HEK293 (cell line): ENCODE measurements around the gene RHD.
"Not testable (repeated sequence)": the region's sequence is repeated elsewhere in the genome, so short reads cannot be mapped to it uniquely, and the experiment has no call there.

Source experiments
- CTCF ChIA-PET: fragments of 350-600 bp; formaldehyde crosslinking; extraction: SDS; loops from one replicate; lab custom pipeline; 2021; ENCODE audit warnings: antibody characterized with exemption; lab: Yijun Ruan, JAX
- POLR2A ChIA-PET: fragments of 300-600 bp; formaldehyde crosslinking; extraction: SDS; loops from one replicate; lab custom pipeline; 2020; ENCODE audit warnings: antibody characterized with exemption, inconsistent platforms; lab: Yijun Ruan, JAX
- H3K27ac ChIP-seq: fragments of 200-500 bp; sonication (Bioruptor generic); 2 replicates; pipeline ENCODE4 v1.5.1; 2014; ENCODE audit warnings: low read depth, low read length, control low read depth, inconsistent platforms; ENCODE audit errors: extremely low read depth
- H3K36me3 ChIP-seq, 2 experiments: fragments of 200-500 bp in 1 of 2; sonication (Bioruptor generic) in 1 of 2; 1 replicate in 1 of 2; 2 replicates in 1 of 2; pipeline ENCODE4 v1.5.1; 2014 to 2017; ENCODE audit warnings: inconsistent platforms in 2 of 2, low read length in 2 of 2; ENCODE audit not compliant: control insufficient read depth in 2 of 2, insufficient read depth in 1 of 2
- H3K4me1 ChIP-seq: fragments of 200-500 bp; sonication (Bioruptor generic); 2 replicates; pipeline ENCODE4 v1.5.1; 2014; ENCODE audit warnings: mild to moderate bottlenecking, low read length, inconsistent platforms; ENCODE audit not compliant: control insufficient read depth, insufficient read depth
- H3K4me3 ChIP-seq: 2 replicates; pipeline ENCODE4 v1.5.1; 2011; ENCODE audit warnings: low read depth, mild to moderate bottlenecking, control low read depth, low read length, moderate library complexity
- H3K9me3 ChIP-seq: fragments of 200-500 bp; sonication (Bioruptor generic); 2 replicates; pipeline ENCODE4 v1.5.1; 2014; ENCODE audit warnings: low read depth, low read length, inconsistent platforms; ENCODE audit not compliant: control insufficient read depth, insufficient read depth
- GLIS1 ChIP-seq: fragments of 450-650 bp; formaldehyde crosslinking; IDR thresholded peaks from 2 replicates; pipeline ENCODE4 v1.5.1; 2016; ENCODE audit warnings: missing biosample characterization, missing genetic modification characterization
- GLIS2 ChIP-seq: fragments of 450-650 bp; formaldehyde crosslinking; IDR thresholded peaks from 2 replicates; pipeline ENCODE4 v1.5.1; 2016; ENCODE audit warnings: missing biosample characterization, missing genetic modification characterization
- OSR2 ChIP-seq: fragments of 450-650 bp; formaldehyde crosslinking; IDR thresholded peaks from 2 replicates; pipeline ENCODE4 v1.5.1; 2016; ENCODE audit warnings: missing biosample characterization, missing genetic modification characterization
- OVOL3 ChIP-seq: fragments of 450-650 bp; formaldehyde crosslinking; IDR thresholded peaks from 2 replicates; pipeline ENCODE4 v1.5.1; 2016; ENCODE audit warnings: missing biosample characterization, missing genetic modification characterization
- SP2 ChIP-seq: fragments of 450-650 bp; formaldehyde crosslinking; IDR thresholded peaks from 2 replicates; pipeline ENCODE4 v1.5.1; 2016; ENCODE audit warnings: missing biosample characterization, missing genetic modification characterization
- ZBTB17 ChIP-seq: fragments of 450-650 bp; formaldehyde crosslinking; IDR thresholded peaks from 2 replicates; pipeline ENCODE4 v1.5.1; 2016; ENCODE audit warnings: missing biosample characterization, missing genetic modification characterization
- ZBTB20 ChIP-seq: fragments of 450-650 bp; formaldehyde crosslinking; IDR thresholded peaks from 2 replicates; pipeline ENCODE4 v1.5.1; 2016; ENCODE audit warnings: missing biosample characterization, missing genetic modification characterization
- ZBTB8A ChIP-seq: fragments of 450-650 bp; formaldehyde crosslinking; IDR thresholded peaks from 2 replicates; pipeline ENCODE4 v1.5.1; 2016; ENCODE audit warnings: missing biosample characterization, missing genetic modification characterization
- ZEB2 ChIP-seq: fragments of 450-650 bp; formaldehyde crosslinking; IDR thresholded peaks from 2 replicates; pipeline ENCODE4 v1.5.1; 2016; ENCODE audit warnings: missing biosample characterization, missing genetic modification characterization
- ZNF335 ChIP-seq: fragments of 450-650 bp; formaldehyde crosslinking; conservative IDR thresholded peaks from 2 replicates; pipeline ENCODE4 v1.5.1; 2016; ENCODE audit warnings: missing biosample characterization, missing genetic modification characterization
- ZNF341 ChIP-seq: fragments of 450-650 bp; formaldehyde crosslinking; IDR thresholded peaks from 2 replicates; pipeline ENCODE4; 2016; ENCODE audit warnings: low read depth, missing biosample characterization, missing genetic modification characterization
- ZNF366 ChIP-seq: fragments of 450-650 bp; formaldehyde crosslinking; conservative IDR thresholded peaks from 2 replicates; pipeline ENCODE4 v1.5.1; 2016; ENCODE audit warnings: missing biosample characterization, missing genetic modification characterization
- ZNF600 ChIP-seq: fragments of 450-650 bp; formaldehyde crosslinking; IDR thresholded peaks from 2 replicates; pipeline ENCODE4 v1.5.1; 2016; ENCODE audit warnings: missing biosample characterization, missing genetic modification characterization
- ZXDB ChIP-seq: fragments of 450-650 bp; formaldehyde crosslinking; IDR thresholded peaks from 2 replicates; pipeline ENCODE4 v1.5.1; 2016; ENCODE audit warnings: missing biosample characterization, missing genetic modification characterization
- TF ChIP-seq, protein P1 (sequence below): fragments of 450-650 bp; formaldehyde crosslinking; IDR thresholded peaks from 2 replicates; pipeline ENCODE4 v1.5.1; 2016; ENCODE audit warnings: missing biosample characterization, missing genetic modification characterization
- TF ChIP-seq, protein P2 (sequence below): fragments of 450-650 bp; formaldehyde crosslinking; IDR thresholded peaks from 2 replicates; pipeline ENCODE4 v1.5.1; 2016; ENCODE audit warnings: missing biosample characterization, missing genetic modification characterization
- TF ChIP-seq, protein P3 (sequence below): fragments of 450-650 bp; formaldehyde crosslinking; IDR thresholded peaks from 2 replicates; pipeline ENCODE4 v1.5.1; 2016; ENCODE audit warnings: missing biosample characterization, missing genetic modification characterization
- TF ChIP-seq, protein P4 (sequence below): fragments of 450-650 bp; formaldehyde crosslinking; optimal IDR thresholded peaks from 2 replicates; pipeline ENCODE3; 2016; ENCODE audit warnings: missing biosample characterization, mild to moderate bottlenecking, missing genetic modification characterization

Gene RHD

DNA sequence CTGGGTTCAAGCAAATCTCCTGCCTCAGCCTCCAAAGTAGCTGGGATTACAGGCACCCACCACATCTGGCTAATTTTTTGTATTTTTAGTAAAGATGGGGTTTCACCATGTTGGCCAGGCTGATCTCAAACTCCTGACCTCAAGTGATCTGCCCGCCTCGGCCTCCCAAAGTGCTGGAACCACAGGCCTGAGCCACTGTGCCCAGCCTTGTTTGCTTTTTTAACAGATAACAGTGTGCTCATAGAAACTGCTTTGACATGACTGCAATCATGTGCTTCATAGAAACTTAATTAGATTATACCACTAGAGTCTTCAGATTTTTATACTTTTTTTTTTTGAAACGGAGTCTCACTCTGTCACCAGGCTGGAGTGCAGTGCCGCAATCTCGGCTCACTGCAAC, 57.0 kb downstream of the RHD start:
- POLR2A ChIA-PET, H3K4me3 ChIP-seq, H3K9me3 ChIP-seq, H3K27ac ChIP-seq, CTCF ChIA-PET, H3K4me1 ChIP-seq, H3K36me3 ChIP-seq: not testable (repeated sequence)

DNA sequence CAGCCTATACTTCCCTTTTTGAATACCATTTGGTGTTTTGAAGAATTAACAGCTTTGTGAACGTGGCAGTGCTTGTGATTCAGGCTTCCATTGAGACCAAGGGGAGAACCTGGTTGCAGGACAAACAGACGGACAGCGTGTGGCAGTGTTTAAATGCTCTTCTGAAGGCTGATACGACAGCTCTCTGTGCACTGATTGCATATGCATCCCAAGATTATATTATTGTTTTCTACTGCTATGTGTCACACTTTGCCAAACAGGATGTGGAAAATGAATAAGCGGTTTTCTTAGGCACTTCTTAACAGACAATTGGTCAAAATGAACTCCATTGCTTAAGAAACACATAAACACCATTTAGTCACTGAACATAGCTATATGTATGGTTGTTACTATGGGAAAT, 57.6 kb downstream of the RHD start:
- H3K4me3 ChIP-seq, H3K36me3 ChIP-seq, POLR2A ChIA-PET, H3K4me1 ChIP-seq, H3K27ac ChIP-seq, CTCF ChIA-PET, H3K9me3 ChIP-seq: not testable (repeated sequence)

DNA sequence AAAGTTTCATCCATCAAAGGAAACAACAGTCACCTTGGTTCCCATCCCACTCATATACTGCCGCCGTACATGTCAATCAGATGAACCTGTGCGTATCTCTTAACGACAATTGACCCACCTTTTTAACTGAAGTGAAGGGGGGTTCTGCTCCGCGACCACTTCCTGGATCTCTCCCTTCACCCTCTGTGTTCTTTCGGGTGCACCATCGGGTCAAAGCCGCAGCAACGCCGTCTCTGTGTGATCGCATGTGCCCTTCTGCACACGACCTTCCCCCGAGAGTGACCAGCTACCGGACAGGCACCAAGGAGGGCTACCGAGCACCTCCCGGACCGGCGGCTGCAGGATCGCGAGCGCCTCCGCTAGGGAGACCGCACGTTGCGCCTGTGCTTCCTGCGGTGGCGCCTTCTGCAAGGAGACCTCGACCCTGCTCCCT, 64.6 kb downstream of the RHD start:
- H3K27ac ChIP-seq, H3K9me3 ChIP-seq, H3K4me1 ChIP-seq, CTCF ChIA-PET, H3K36me3 ChIP-seq, POLR2A ChIA-PET: not testable (repeated sequence)
- H3K4me3 ChIP-seq = peak overlapping the region; percentile 61
- TF ChIP-seq, protein P1, sequence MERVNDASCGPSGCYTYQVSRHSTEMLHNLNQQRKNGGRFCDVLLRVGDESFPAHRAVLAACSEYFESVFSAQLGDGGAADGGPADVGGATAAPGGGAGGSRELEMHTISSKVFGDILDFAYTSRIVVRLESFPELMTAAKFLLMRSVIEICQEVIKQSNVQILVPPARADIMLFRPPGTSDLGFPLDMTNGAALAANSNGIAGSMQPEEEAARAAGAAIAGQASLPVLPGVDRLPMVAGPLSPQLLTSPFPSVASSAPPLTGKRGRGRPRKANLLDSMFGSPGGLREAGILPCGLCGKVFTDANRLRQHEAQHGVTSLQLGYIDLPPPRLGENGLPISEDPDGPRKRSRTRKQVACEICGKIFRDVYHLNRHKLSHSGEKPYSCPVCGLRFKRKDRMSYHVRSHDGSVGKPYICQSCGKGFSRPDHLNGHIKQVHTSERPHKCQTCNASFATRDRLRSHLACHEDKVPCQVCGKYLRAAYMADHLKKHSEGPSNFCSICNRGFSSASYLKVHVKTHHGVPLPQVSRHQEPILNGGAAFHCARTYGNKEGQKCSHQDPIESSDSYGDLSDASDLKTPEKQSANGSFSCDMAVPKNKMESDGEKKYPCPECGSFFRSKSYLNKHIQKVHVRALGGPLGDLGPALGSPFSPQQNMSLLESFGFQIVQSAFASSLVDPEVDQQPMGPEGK (tag by site-specific recombination) = peak; percentile 54; the same call in 1 of the 2 replicates
- TF ChIP-seq, protein P2, sequence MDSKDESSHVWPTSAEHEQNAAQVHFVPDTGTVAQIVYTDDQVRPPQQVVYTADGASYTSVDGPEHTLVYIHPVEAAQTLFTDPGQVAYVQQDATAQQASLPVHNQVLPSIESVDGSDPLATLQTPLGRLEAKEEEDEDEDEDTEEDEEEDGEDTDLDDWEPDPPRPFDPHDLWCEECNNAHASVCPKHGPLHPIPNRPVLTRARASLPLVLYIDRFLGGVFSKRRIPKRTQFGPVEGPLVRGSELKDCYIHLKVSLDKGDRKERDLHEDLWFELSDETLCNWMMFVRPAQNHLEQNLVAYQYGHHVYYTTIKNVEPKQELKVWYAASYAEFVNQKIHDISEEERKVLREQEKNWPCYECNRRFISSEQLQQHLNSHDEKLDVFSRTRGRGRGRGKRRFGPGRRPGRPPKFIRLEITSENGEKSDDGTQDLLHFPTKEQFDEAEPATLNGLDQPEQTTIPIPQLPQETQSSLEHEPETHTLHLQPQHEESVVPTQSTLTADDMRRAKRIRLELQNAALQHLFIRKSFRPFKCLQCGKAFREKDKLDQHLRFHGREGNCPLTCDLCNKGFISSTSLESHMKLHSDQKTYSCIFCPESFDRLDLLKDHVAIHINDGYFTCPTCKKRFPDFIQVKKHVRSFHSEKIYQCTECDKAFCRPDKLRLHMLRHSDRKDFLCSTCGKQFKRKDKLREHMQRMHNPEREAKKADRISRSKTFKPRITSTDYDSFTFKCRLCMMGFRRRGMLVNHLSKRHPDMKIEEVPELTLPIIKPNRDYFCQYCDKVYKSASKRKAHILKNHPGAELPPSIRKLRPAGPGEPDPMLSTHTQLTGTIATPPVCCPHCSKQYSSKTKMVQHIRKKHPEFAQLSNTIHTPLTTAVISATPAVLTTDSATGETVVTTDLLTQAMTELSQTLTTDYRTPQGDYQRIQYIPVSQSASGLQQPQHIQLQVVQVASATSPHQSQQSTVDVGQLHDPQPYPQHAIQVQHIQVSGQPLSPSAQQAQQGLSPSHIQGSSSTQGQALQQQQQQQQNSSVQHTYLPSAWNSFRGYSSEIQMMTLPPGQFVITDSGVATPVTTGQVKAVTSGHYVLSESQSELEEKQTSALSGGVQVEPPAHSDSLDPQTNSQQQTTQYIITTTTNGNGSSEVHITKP (tag by site-specific recombination) = peak; percentile 42; the same call in 1 of the 2 replicates
- TF ChIP-seq OVOL3 (tag by site-specific recombination) (peak; percentile 28; the same call in 1 of the 2 replicates), ZEB2 (peak; percentile 60; the same call in 1 of the 2 replicates), SP2 (tag by site-specific recombination) (peak; percentile 42; the same call in 1 of the 2 replicates), OSR2 (tag by site-specific recombination) (peak; percentile 38; the same call in 1 of the 2 replicates), ZNF366 (0 out of 2 replicates have a peak, but pooled peaks have one; percentile 24), ZBTB17 (tag by site-specific recombination) (peak; percentile 68), ZXDB (0 out of 2 replicates have a peak, but pooled peaks have one; percentile 28), ZNF335 (tag by site-specific recombination) (peak; percentile 92), ZBTB20 (tag by site-specific recombination) (peak; percentile 32; the same call in 1 of the 2 replicates), GLIS2 (tag by site-specific recombination) (peak; percentile 60), GLIS1 (tag by site-specific recombination) (peak; percentile 70), ZNF600 (peak; percentile 52; the same call in 1 of the 2 replicates), ZBTB8A (peak; percentile 22; the same call in 1 of the 2 replicates), ZNF341 (tag by site-specific recombination) (0 out of 2 replicates have a peak, but pooled peaks have one; percentile 36)
- TF ChIP-seq, protein P3, sequence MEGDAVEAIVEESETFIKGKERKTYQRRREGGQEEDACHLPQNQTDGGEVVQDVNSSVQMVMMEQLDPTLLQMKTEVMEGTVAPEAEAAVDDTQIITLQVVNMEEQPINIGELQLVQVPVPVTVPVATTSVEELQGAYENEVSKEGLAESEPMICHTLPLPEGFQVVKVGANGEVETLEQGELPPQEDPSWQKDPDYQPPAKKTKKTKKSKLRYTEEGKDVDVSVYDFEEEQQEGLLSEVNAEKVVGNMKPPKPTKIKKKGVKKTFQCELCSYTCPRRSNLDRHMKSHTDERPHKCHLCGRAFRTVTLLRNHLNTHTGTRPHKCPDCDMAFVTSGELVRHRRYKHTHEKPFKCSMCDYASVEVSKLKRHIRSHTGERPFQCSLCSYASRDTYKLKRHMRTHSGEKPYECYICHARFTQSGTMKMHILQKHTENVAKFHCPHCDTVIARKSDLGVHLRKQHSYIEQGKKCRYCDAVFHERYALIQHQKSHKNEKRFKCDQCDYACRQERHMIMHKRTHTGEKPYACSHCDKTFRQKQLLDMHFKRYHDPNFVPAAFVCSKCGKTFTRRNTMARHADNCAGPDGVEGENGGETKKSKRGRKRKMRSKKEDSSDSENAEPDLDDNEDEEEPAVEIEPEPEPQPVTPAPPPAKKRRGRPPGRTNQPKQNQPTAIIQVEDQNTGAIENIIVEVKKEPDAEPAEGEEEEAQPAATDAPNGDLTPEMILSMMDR (tag by site-specific recombination) = peak; percentile 40; the same call in 1 of the 2 replicates
- TF ChIP-seq, protein P4, sequence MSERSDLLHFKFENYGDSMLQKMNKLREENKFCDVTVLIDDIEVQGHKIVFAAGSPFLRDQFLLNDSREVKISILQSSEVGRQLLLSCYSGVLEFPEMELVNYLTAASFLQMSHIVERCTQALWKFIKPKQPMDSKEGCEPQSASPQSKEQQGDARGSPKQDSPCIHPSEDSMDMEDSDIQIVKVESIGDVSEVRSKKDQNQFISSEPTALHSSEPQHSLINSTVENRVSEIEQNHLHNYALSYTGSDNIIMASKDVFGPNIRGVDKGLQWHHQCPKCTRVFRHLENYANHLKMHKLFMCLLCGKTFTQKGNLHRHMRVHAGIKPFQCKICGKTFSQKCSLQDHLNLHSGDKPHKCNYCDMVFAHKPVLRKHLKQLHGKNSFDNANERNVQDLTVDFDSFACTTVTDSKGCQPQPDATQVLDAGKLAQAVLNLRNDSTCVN (tag by site-specific recombination) = peak; percentile 18

DNA sequence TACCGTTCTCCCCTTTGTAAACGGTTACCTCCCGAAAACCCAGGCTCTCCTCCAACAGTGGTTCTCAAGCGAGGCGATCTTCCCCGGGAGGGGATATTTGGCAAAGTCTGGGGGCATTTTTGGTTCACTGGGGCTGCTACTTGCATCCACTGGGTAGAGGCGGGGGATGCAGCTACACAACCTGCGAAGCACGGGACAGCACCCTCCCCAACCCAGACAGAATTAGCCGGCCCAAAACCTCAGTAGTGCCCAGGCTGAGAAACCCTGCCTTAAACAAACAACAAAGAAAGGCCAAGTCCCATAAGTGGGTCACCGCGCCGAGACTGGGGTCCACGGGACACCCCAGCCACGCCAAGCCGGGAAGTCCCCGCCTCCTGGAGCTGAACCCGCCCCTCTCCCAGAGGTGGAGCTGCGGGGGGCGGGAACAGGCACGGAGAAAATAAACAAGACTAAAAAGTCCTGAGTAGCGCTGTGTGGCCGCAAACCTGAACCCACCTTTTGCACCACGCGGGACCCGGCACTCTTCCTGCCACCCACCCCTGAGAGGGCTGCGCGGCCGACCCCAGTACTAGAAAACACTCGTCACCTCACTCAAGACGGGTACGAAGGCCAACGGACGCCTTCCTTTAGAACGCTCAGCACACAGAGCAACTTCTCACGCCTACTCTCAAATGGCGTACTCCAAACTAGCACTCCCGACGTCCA, 65.3 kb downstream of the RHD start:
- peak overlapping the region; percentile 95 for H3K27ac ChIP-seq
- POLR2A ChIA-PET = interaction anchor here (1.3 to 2.0 kb wide), 2 partner anchors 90 to 98 kb away, joined by 4 to 7 read pairs; partner anchors contain the start of gene RSRP1

More for the DNA sequence above, 65.3 kb downstream of the RHD start:
- CTCF ChIA-PET, H3K36me3 ChIP-seq, H3K9me3 ChIP-seq, H3K4me1 ChIP-seq: not testable (repeated sequence)
- peak overlapping the region; percentile 62 for H3K4me3 ChIP-seq
